Lung (tissue), 12 donors: ENCODE results near the gene CHDH. TPM values are rescaled to one million over a fixed set of nuclear protein-coding genes. Genes with fewer than 3 reads are reported as not detected.

Source experiments
- ATAC-seq: fragments of 200-7000 bp; cut with Tn5 transposase; one replicate; pipeline ENCODE4 v1.9.1; 2020; ENCODE audit warnings: moderate number of reproducible peaks; ENCODE audit not compliant: insufficient read depth, low FRiP score
- DNase-seq, 3 donors: peaks; one replicate each; pipeline ENCODE4 v3.0.0-alpha.2; 2013 to 2017
- H3K27ac ChIP-seq, 2 donors: one replicate each; pipeline ENCODE4 v1.5.1; 2013; ENCODE audit warnings: mild to moderate bottlenecking in 2 of 2, moderate library complexity in 2 of 2, control low read depth in 1 of 2, inconsistent platforms in 1 of 2, low read depth in 1 of 2, low read length in 1 of 2
- H3K27me3 ChIP-seq, 3 donors: one replicate each; pipeline ENCODE4 v1.5.1; 2013; ENCODE audit warnings: low read length in 2 of 3; ENCODE audit not compliant: control insufficient read depth in 3 of 3, insufficient read depth in 3 of 3
- H3K36me3 ChIP-seq, 4 donors: one replicate each; pipeline ENCODE4 v1.5.1; 2013; ENCODE audit warnings: low read length in 4 of 4, mild to moderate bottlenecking in 1 of 4, moderate library complexity in 1 of 4; ENCODE audit not compliant: control insufficient read depth in 4 of 4, insufficient read depth in 4 of 4
- H3K4me1 ChIP-seq, 5 donors: one replicate each; pipeline ENCODE4 v1.5.1; 2013; ENCODE audit warnings: low read length in 5 of 5, mild to moderate bottlenecking in 2 of 5, moderate library complexity in 1 of 5; ENCODE audit not compliant: control insufficient read depth in 5 of 5, insufficient read depth in 5 of 5
- H3K4me3 ChIP-seq: one replicate; pipeline ENCODE4 v1.5.1; 2013; ENCODE audit warnings: mild to moderate bottlenecking, control low read depth, moderate library complexity
- H3K9ac ChIP-seq, 2 donors: one replicate each; pipeline ENCODE4 v1.5.1; 2013; ENCODE audit warnings: low read length in 2 of 2, control low read depth in 1 of 2; ENCODE audit not compliant: insufficient read depth in 1 of 2
- H3K9me3 ChIP-seq, 4 donors: one replicate each; pipeline ENCODE4 v1.5.1; 2013; ENCODE audit warnings: low read length in 3 of 4, mild to moderate bottlenecking in 1 of 4, moderate library complexity in 1 of 4; ENCODE audit not compliant: control insufficient read depth in 4 of 4, insufficient read depth in 3 of 4
- CTCF ChIP-seq: IDR thresholded peaks from 2 replicates; pipeline ENCODE4 v1.5.1; 2012; ENCODE audit warnings: mild to moderate bottlenecking; ENCODE audit errors: control extremely low read depth, extremely low read depth
- WGBS, 2 donors: extraction: QIAGEN DNeasy Blood & Tissue Kit; methylation state at CpG; one replicate each; pipeline ENCODE4 v1.1.7; 2013; 5-methylcytosine and 5-hydroxymethylcytosine counted together
- polyA plus RNA-seq, 2 donors: library from polyadenylated mRNA; stranded (reverse); fragments of 200-250 nt; gene quantifications; one replicate each; pipeline ENCODE4 v1.2.1, GENCODE V29; 2013
- total RNA-seq, 2 donors: library from RNA; depleted of rRNA in 1 of 2; stranded (reverse); fragments of >200 nt in 1 of 2; gene quantifications; one replicate each; pipeline ENCODE4 v1.2.1, GENCODE V29; 2014 to 2021
- donor health status: control.
- donor health status: control.
- donor health status: Bipolar disorder and iron deficiency.
- donor health status: healthy.
- donor health status: DM: yes; HTN: yes; CAD: no.

The CHDH gene
- total and polyA plus RNA-seq, 4 donors = 1.5 to 10.9 (median 2.8) TPM

- 82 to 88% methylated on average over 6 of the region's 6 CpGs for WGBS, 2 donors
Observed at GRCh38 chr3:53830944-53831343, 15.3 kb downstream of the CHDH start.

GRCh38 chr3:53829605-53830004, 16.6 kb downstream of the CHDH start:
- no peaks in the 10 kb centered on the region for H3K36me3 ChIP-seq
- H3K4me3 ChIP-seq = no peak overlapping the region
- H3K9ac ChIP-seq = no peak overlapping the region
- H3K9me3 ChIP-seq = no peaks in the 10 kb centered on the region
- no peaks in the 10 kb centered on the region for H3K27me3 ChIP-seq
- 89 to 90% methylated on average over 2 of the region's 2 CpGs for WGBS, 2 donors
- no peak overlapping the region for H3K27ac ChIP-seq
- DNase-seq (no peak), ATAC-seq (no peak)
- peaks cover 0 to 5% (median 0%) of the 10 kb centered on the region in 5 donors for H3K4me1 ChIP-seq
- TF ChIP-seq CTCF = no peak

More at GRCh38 chr3:53830944-53831343, 15.3 kb downstream of the CHDH start:
- Histone ChIP-seq H3K36me3 (no peaks in the 10 kb centered on the region), H3K9ac (no peak overlapping the region), H3K27me3 (no peaks in the 10 kb centered on the region), H3K4me1 (no peaks in the 10 kb centered on the region), H3K4me3 (no peak overlapping the region), H3K27ac (no peak overlapping the region), H3K9me3 (no peaks in the 10 kb centered on the region)
- no peak for TF ChIP-seq CTCF
- no peak for ATAC-seq
- no peak for DNase-seq

- H3K4me1 ChIP-seq = peaks cover 0 to 6% (median 3%) of the 10 kb centered on the region in 5 donors
- no peak overlapping the region for H3K9ac ChIP-seq
- ATAC-seq = no peak
- H3K4me3 ChIP-seq = no peak overlapping the region
- DNase-seq = no peak
- no peaks in the 10 kb centered on the region for H3K27me3 ChIP-seq
- no peaks in the 10 kb centered on the region for H3K9me3 ChIP-seq
- no peak overlapping the region for H3K27ac ChIP-seq
- WGBS, 2 donors = 46 to 53% methylated on average over 1 of the region's 1 CpG
- TF ChIP-seq CTCF = no peak
- H3K36me3 ChIP-seq = no peaks in the 10 kb centered on the region
Observed at GRCh38 chr3:53828581-53828980, 17.6 kb downstream of the CHDH start.

GRCh38 chr3:53826048-53826447, 20.2 kb downstream of the CHDH start:
- no peak overlapping the region for H3K4me3 ChIP-seq
- TF ChIP-seq CTCF = no peak
- DNase-seq (no peak), ATAC-seq (no peak)
- 47 to 73% methylated on average over 1 of the region's 1 CpG for WGBS, 2 donors
- no peak overlapping the region for H3K27ac ChIP-seq
- no peaks in the 10 kb centered on the region for H3K27me3 ChIP-seq
- H3K36me3 ChIP-seq = peaks cover 0 to 5% (median 0%) of the 10 kb centered on the region in 4 donors
- peaks cover 0 to 6% (median 3%) of the 10 kb centered on the region in 5 donors for H3K4me1 ChIP-seq
- H3K9ac ChIP-seq = no peak overlapping the region
- no peaks in the 10 kb centered on the region for H3K9me3 ChIP-seq
